ENCODE results near the gene TMPRSS11D. TPM values are rescaled to one million over a fixed set of nuclear protein-coding genes. Genes with fewer than 3 reads are reported as not detected.

TMPRSS11D gene
- total RNA-seq, 2 experiments from 2014 or later = not detected

DNA sequence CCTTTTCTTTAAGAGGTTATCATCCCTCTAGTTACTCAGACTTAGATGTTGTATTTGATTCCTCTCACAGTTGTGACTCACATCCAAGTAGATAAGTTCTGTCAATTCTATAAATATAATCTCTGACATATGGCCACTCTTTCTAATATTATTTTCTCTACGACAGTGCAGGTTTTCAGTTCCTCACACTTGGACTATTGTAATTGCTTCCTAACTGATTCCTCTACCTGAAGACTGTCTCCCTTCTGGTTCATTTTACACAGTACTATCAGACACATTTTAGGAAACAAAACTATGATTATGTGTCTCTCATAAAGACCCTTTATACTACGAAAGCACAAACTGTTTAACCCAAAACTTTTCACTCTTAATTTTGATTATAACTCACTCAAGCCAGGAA is 98.3 kb downstream of the TMPRSS11D start:
- no TSS peak for BruUV-seq (replicated peaks)
- Histone ChIP-seq H3K4me3 (ENCODE audit: low read depth, low read length, poor library complexity, severe bottlenecking) (no peak overlapping the region), H3K9me3 (ENCODE audit: low read length) (no peaks in the 10 kb centered on the region), H2AFZ (ENCODE audit: low read length) (no peak overlapping the region), H3K27ac (ENCODE audit: low read depth, low read length, poor library complexity, severe bottlenecking) (no peak overlapping the region), H3K4me1 (ENCODE audit: insufficient read depth, low read length, poor library complexity, severe bottlenecking) (no peaks in the 10 kb centered on the region), H3K4me2 (ENCODE audit: low read length) (no peak overlapping the region), H3K79me2 (ENCODE audit: insufficient read depth, low read depth, low read length) (no peaks in the 10 kb centered on the region), H4K20me1 (ENCODE audit: insufficient read depth, low read length) (no peaks in the 10 kb centered on the region), H3K9me2 (ENCODE audit: insufficient read depth, low read length) (no peaks in the 10 kb centered on the region; the same call in 1 of the 2 replicates), H3K36me3 (ENCODE audit: insufficient read depth, low read length) (no peaks in the 10 kb centered on the region)
- TF ChIP-seq EZH2phosphoT487 (IDR thresholded peaks at IDR 0.05; ENCODE audit: borderline replicate concordance, low read depth, low read length) = no peak
- TF ChIP-seq, protein P1, sequence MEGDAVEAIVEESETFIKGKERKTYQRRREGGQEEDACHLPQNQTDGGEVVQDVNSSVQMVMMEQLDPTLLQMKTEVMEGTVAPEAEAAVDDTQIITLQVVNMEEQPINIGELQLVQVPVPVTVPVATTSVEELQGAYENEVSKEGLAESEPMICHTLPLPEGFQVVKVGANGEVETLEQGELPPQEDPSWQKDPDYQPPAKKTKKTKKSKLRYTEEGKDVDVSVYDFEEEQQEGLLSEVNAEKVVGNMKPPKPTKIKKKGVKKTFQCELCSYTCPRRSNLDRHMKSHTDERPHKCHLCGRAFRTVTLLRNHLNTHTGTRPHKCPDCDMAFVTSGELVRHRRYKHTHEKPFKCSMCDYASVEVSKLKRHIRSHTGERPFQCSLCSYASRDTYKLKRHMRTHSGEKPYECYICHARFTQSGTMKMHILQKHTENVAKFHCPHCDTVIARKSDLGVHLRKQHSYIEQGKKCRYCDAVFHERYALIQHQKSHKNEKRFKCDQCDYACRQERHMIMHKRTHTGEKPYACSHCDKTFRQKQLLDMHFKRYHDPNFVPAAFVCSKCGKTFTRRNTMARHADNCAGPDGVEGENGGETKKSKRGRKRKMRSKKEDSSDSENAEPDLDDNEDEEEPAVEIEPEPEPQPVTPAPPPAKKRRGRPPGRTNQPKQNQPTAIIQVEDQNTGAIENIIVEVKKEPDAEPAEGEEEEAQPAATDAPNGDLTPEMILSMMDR (conservative IDR thresholded peaks at IDR 0.05; ENCODE audit: low read length) = no peak
- ChIA-PET CTCF (ENCODE audit: unreplicated experiment) (no interaction called here), POLR2A (no interaction called here)
- DNase-seq (ENCODE audit: low spot score) = no peak
- intact Hi-C loops (cut with micrococcal nuclease; ENCODE audit: unreplicated experiment) = no loop called here

DNA sequence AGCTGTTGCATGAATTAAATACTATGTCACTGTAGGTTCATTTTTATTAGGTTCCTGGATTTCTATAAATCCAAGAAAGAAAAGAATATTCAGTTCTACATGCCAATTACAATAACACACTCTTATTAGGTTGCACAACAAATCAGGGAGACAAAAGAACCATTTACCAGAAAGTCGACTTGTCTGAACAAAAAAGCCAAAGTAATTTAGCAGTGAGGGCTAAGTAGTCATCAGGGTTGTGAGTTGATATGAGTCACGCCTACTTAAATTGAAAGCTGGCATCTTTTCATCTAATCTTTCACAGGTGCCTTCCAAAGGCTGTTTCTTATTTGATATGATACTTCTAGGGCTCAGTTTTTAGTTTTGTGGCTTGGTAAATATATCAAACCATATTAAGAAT is 104.2 kb downstream of the TMPRSS11D start:
- no peak overlapping the region for H2AFZ ChIP-seq (ENCODE audit: low read length)
- H3K9me3 ChIP-seq (ENCODE audit: low read length) = no peaks in the 10 kb centered on the region
- H4K20me1 ChIP-seq (ENCODE audit: insufficient read depth, low read length) = no peaks in the 10 kb centered on the region
- no peaks in the 10 kb centered on the region for H3K36me3 ChIP-seq (ENCODE audit: insufficient read depth, low read length)
- no peaks in the 10 kb centered on the region for H3K79me2 ChIP-seq (ENCODE audit: insufficient read depth, low read depth, low read length)
- no peak overlapping the region for H3K4me3 ChIP-seq (ENCODE audit: low read depth, low read length, poor library complexity, severe bottlenecking)
- no peak overlapping the region for H3K4me2 ChIP-seq (ENCODE audit: low read length)
- no peak for DNase-seq (ENCODE audit: low spot score)
- CTCF ChIA-PET (ENCODE audit: unreplicated experiment) = no interaction called here
- intact Hi-C loops (cut with micrococcal nuclease; ENCODE audit: unreplicated experiment) = no loop called here
- H3K9me2 ChIP-seq (ENCODE audit: insufficient read depth, low read length) = no peaks in the 10 kb centered on the region; the same call in 1 of the 2 replicates
- no TSS peak for BruUV-seq (replicated peaks)
- POLR2A ChIA-PET = no interaction called here
- TF ChIP-seq, protein P1 (conservative IDR thresholded peaks at IDR 0.05; ENCODE audit: low read length) = no peak
- no peak for TF ChIP-seq EZH2phosphoT487 (IDR thresholded peaks at IDR 0.05; ENCODE audit: borderline replicate concordance, low read depth, low read length)
- no peaks in the 10 kb centered on the region for H3K4me1 ChIP-seq (ENCODE audit: insufficient read depth, low read length, poor library complexity, severe bottlenecking)
- no peak overlapping the region for H3K27ac ChIP-seq (ENCODE audit: low read depth, low read length, poor library complexity, severe bottlenecking)

DNA sequence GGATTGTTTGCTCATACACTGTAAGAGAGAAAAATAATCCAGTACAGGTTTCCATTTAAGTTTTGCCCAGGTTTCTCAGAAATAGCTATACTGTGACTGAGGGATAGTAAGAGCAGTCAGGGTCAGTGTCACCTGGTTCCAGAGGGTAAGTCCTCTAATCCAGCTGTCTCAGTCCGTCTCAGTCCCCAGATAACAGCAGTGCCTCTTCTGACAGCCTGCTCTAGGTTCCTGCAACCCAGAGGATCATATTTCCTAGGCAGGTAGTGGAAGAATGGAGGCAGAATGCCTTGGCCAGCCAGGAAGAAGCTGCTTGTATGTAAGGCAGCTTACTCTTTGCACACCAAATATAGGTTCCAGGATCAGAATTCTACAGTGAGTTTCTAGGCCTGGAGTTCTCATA is 107.1 kb downstream of the TMPRSS11D start:
- Histone ChIP-seq H4K20me1 (ENCODE audit: insufficient read depth, low read length) (no peaks in the 10 kb centered on the region), H3K4me3 (ENCODE audit: low read depth, low read length, poor library complexity, severe bottlenecking) (no peak overlapping the region), H2AFZ (ENCODE audit: low read length) (no peak overlapping the region), H3K36me3 (ENCODE audit: insufficient read depth, low read length) (no peaks in the 10 kb centered on the region), H3K27ac (ENCODE audit: low read depth, low read length, poor library complexity, severe bottlenecking) (no peak overlapping the region), H3K9me3 (ENCODE audit: low read length) (no peaks in the 10 kb centered on the region), H3K4me2 (ENCODE audit: low read length) (no peak overlapping the region), H3K9me2 (ENCODE audit: insufficient read depth, low read length) (no peaks in the 10 kb centered on the region), H3K79me2 (ENCODE audit: insufficient read depth, low read depth, low read length) (no peaks in the 10 kb centered on the region), H3K4me1 (ENCODE audit: insufficient read depth, low read length, poor library complexity, severe bottlenecking) (no peaks in the 10 kb centered on the region)
- CTCF ChIA-PET (ENCODE audit: unreplicated experiment) = no interaction called here
- POLR2A ChIA-PET = interaction anchor here (1.0 to 1.2 kb wide), 3 partner anchors 16 to 31 kb away, joined by 3 to 4 read pairs (median 3); no protein-coding TSS in a partner anchor
- intact Hi-C loops (cut with micrococcal nuclease; ENCODE audit: unreplicated experiment) = no loop called here
- BruUV-seq (replicated peaks) = no TSS peak
- DNase-seq (ENCODE audit: low spot score) = no peak
- no peak for TF ChIP-seq EZH2phosphoT487 (IDR thresholded peaks at IDR 0.05; ENCODE audit: borderline replicate concordance, low read depth, low read length)
- TF ChIP-seq, protein P1 (conservative IDR thresholded peaks at IDR 0.05; ENCODE audit: low read length) = no peak

Other genes starting within 250 kb of the TMPRSS11D start
- 40.6 and 49.3 TPM in 2 replicates for gene UBA6, start 182.8 kb downstream of the TMPRSS11D start, total RNA-seq (2014; rRNA removed; shearing (Covaris generic))
- 92.4 and 92.7 TPM in 2 replicates for gene UBA6, start 182.8 kb downstream of the TMPRSS11D start, total RNA-seq (2022)
- not detected in 2 replicates for gene GNRHR, start 129.6 kb downstream of the TMPRSS11D start, total RNA-seq (2014; rRNA removed; shearing (Covaris generic))
- not detected in 2 replicates for gene GNRHR, start 129.6 kb downstream of the TMPRSS11D start, total RNA-seq (2022)
- gene TMPRSS11A, start 79.5 kb upstream of the TMPRSS11D start, total RNA-seq (2014; rRNA removed; shearing (Covaris generic)) = not detected in 2 replicates
- not detected in 2 replicates for gene TMPRSS11A, start 79.5 kb upstream of the TMPRSS11D start, total RNA-seq (2022)
- not detected in 2 replicates for gene TMPRSS11F, start 245.9 kb upstream of the TMPRSS11D start, total RNA-seq (2014; rRNA removed; shearing (Covaris generic))
- gene TMPRSS11F, start 245.9 kb upstream of the TMPRSS11D start, total RNA-seq (2022) = not detected in 2 replicates